ENCODE measurements around the gene FAAP20.

FAAP20 gene

GRCh38 chr1:2224631-2225428, 30.3 kb upstream of the FAAP20 start:
- Mint-ChIP-seq H3K9me3 (no peaks in the 10 kb centered on the region), H3K4me1 (ENCODE audit: low read depth) (peaks cover 7% of the 10 kb centered on the region), H3K4me3 (no peak overlapping the region), H3K27me3 (peaks cover 4% of the 10 kb centered on the region), H3K36me3 (ENCODE audit: low read depth) (no peaks in the 10 kb centered on the region), H3K27ac (no peak overlapping the region)

- Mint-ChIP-seq H3K27ac (no peak overlapping the region), H3K9me3 (no peaks in the 10 kb centered on the region), H3K27me3 (peaks cover 4% of the 10 kb centered on the region), H3K4me1 (ENCODE audit: low read depth) (peaks cover 7% of the 10 kb centered on the region), H3K36me3 (ENCODE audit: low read depth) (no peaks in the 10 kb centered on the region), H3K4me3 (no peak overlapping the region)
Observed at GRCh38 chr1:2224170-2224584, 29.6 kb upstream of the FAAP20 start.

GRCh38 chr1:2221271-2221670, 26.7 kb upstream of the FAAP20 start:
- Mint-ChIP-seq H3K4me3 (no peak overlapping the region), H3K9me3 (no peaks in the 10 kb centered on the region), H3K27ac (peak overlapping the region; percentile 23), H3K27me3 (peaks cover 2% of the 10 kb centered on the region), H3K4me1 (ENCODE audit: low read depth) (peaks cover 2% of the 10 kb centered on the region), H3K36me3 (ENCODE audit: low read depth) (no peaks in the 10 kb centered on the region)

GRCh38 chr1:2216767-2217058, 22.1 kb upstream of the FAAP20 start:
- Mint-ChIP-seq H3K4me3 (no peak overlapping the region), H3K9me3 (no peaks in the 10 kb centered on the region), H3K4me1 (ENCODE audit: low read depth) (peaks cover 10% of the 10 kb centered on the region), H3K27ac (no peak overlapping the region), H3K36me3 (ENCODE audit: low read depth) (no peaks in the 10 kb centered on the region), H3K27me3 (no peaks in the 10 kb centered on the region)

- no peak overlapping the region for H3K4me3 Mint-ChIP-seq
- H3K27ac Mint-ChIP-seq = no peak overlapping the region
- H3K9me3 Mint-ChIP-seq = no peaks in the 10 kb centered on the region
- H3K36me3 Mint-ChIP-seq (ENCODE audit: low read depth) = no peaks in the 10 kb centered on the region
- peaks cover 10% of the 10 kb centered on the region for H3K4me1 Mint-ChIP-seq (ENCODE audit: low read depth)
- H3K27me3 Mint-ChIP-seq = no peaks in the 10 kb centered on the region
Observed at GRCh38 chr1:2215909-2216766, 21.6 kb upstream of the FAAP20 start.

GRCh38 chr1:2215329-2215728, 20.8 kb upstream of the FAAP20 start:
- H3K9me3 Mint-ChIP-seq = no peaks in the 10 kb centered on the region
- H3K4me1 Mint-ChIP-seq (ENCODE audit: low read depth) = peaks cover 10% of the 10 kb centered on the region
- no peak overlapping the region for H3K4me3 Mint-ChIP-seq
- H3K36me3 Mint-ChIP-seq (ENCODE audit: low read depth) = no peaks in the 10 kb centered on the region
- H3K27ac Mint-ChIP-seq = no peak overlapping the region
- no peaks in the 10 kb centered on the region for H3K27me3 Mint-ChIP-seq

- Mint-ChIP-seq H3K9me3 (no peaks in the 10 kb centered on the region), H3K27me3 (no peaks in the 10 kb centered on the region), H3K36me3 (ENCODE audit: low read depth) (no peaks in the 10 kb centered on the region), H3K27ac (no peak overlapping the region), H3K4me3 (no peak overlapping the region), H3K4me1 (ENCODE audit: low read depth) (peaks cover 10% of the 10 kb centered on the region)
Observed at GRCh38 chr1:2214541-2215241, 20.1 kb upstream of the FAAP20 start.

- peaks cover 10% of the 10 kb centered on the region for H3K4me1 Mint-ChIP-seq (ENCODE audit: low read depth)
- no peaks in the 10 kb centered on the region for H3K27me3 Mint-ChIP-seq
- H3K4me3 Mint-ChIP-seq = no peak overlapping the region
- H3K36me3 Mint-ChIP-seq (ENCODE audit: low read depth) = no peaks in the 10 kb centered on the region
- no peaks in the 10 kb centered on the region for H3K9me3 Mint-ChIP-seq
- no peak overlapping the region for H3K27ac Mint-ChIP-seq
Observed at GRCh38 chr1:2213576-2214505, 19.3 kb upstream of the FAAP20 start.

- Mint-ChIP-seq H3K9me3 (no peaks in the 10 kb centered on the region), H3K27me3 (no peaks in the 10 kb centered on the region), H3K4me3 (no peak overlapping the region), H3K4me1 (ENCODE audit: low read depth) (peaks cover 10% of the 10 kb centered on the region), H3K36me3 (ENCODE audit: low read depth) (no peaks in the 10 kb centered on the region), H3K27ac (no peak overlapping the region)
Observed at GRCh38 chr1:2212532-2213491, 18.2 kb upstream of the FAAP20 start.

- Mint-ChIP-seq H3K4me3 (no peak overlapping the region), H3K27ac (no peak overlapping the region)
Observed at GRCh38 chr1:2212274-2212531, 17.6 kb upstream of the FAAP20 start.

GRCh38 chr1:2210786-2211185, 16.2 kb upstream of the FAAP20 start:
- Mint-ChIP-seq H3K36me3 (ENCODE audit: low read depth) (no peaks in the 10 kb centered on the region), H3K27me3 (no peaks in the 10 kb centered on the region), H3K27ac (no peak overlapping the region), H3K4me1 (ENCODE audit: low read depth) (peaks cover 13% of the 10 kb centered on the region), H3K4me3 (no peak overlapping the region), H3K9me3 (no peaks in the 10 kb centered on the region)

More at GRCh38 chr1:2212274-2212531, 17.6 kb upstream of the FAAP20 start:
- Mint-ChIP-seq H3K36me3 (ENCODE audit: low read depth) (no peaks in the 10 kb centered on the region), H3K9me3 (no peaks in the 10 kb centered on the region), H3K27me3 (no peaks in the 10 kb centered on the region), H3K4me1 (ENCODE audit: low read depth) (peaks cover 10% of the 10 kb centered on the region)

GRCh38 chr1:2210084-2210653, 15.6 kb upstream of the FAAP20 start:
- no peaks in the 10 kb centered on the region for H3K27me3 Mint-ChIP-seq
- H3K4me3 Mint-ChIP-seq = no peak overlapping the region
- H3K36me3 Mint-ChIP-seq (ENCODE audit: low read depth) = no peaks in the 10 kb centered on the region
- H3K27ac Mint-ChIP-seq = no peak overlapping the region
- no peaks in the 10 kb centered on the region for H3K9me3 Mint-ChIP-seq
- H3K4me1 Mint-ChIP-seq (ENCODE audit: low read depth) = peaks cover 14% of the 10 kb centered on the region

GRCh38 chr1:2209400-2210083, 15.0 kb upstream of the FAAP20 start:
- Mint-ChIP-seq H3K36me3 (ENCODE audit: low read depth) (no peaks in the 10 kb centered on the region), H3K27ac (no peak overlapping the region), H3K9me3 (no peaks in the 10 kb centered on the region), H3K27me3 (no peaks in the 10 kb centered on the region), H3K4me3 (no peak overlapping the region), H3K4me1 (ENCODE audit: low read depth) (peaks cover 14% of the 10 kb centered on the region)
